NT2/D1 (cell line): ENCODE results near the gene PROK2.

Experiments used
- DNase-seq: peaks from one replicate; pipeline ENCODE4 v3.0.0-alpha.2; 2011; ENCODE audit warnings: low read depth, low spot score
- H3K27me3 ChIP-seq: 2 replicates; pipeline ENCODE4 v1.6.0; 2011; ENCODE audit warnings: mild to moderate bottlenecking; ENCODE audit not compliant: insufficient read length, insufficient read depth
- H3K36me3 ChIP-seq: 2 replicates; pipeline ENCODE4 v1.6.1; 2011; ENCODE audit warnings: mild to moderate bottlenecking, low read length, mixed read lengths; ENCODE audit not compliant: insufficient read depth, insufficient read length
- H3K4me1 ChIP-seq: 2 replicates; pipeline ENCODE4 v1.5.1; 2011; ENCODE audit not compliant: insufficient read depth, insufficient read length
- H3K4me3 ChIP-seq: 2 replicates; pipeline ENCODE4 v1.5.1; 2011; ENCODE audit warnings: low read depth; ENCODE audit not compliant: insufficient read length
- H3K9ac ChIP-seq: 2 replicates; pipeline ENCODE4 v1.6.0; 2011; ENCODE audit warnings: low read depth; ENCODE audit not compliant: insufficient read length
- H3K9me3 ChIP-seq: 2 replicates; pipeline ENCODE4 v1.5.1; 2011; ENCODE audit warnings: mild to moderate bottlenecking, low read length; ENCODE audit not compliant: insufficient read depth
- SUZ12 ChIP-seq: IDR thresholded peaks from 2 replicates; pipeline ENCODE4 v1.6.1; 2011; ENCODE audit not compliant: insufficient read length, insufficient read depth; ENCODE audit errors: extremely low read depth
- YY1 ChIP-seq: IDR thresholded peaks from 2 replicates; pipeline ENCODE4 v1.6.1; 2011; ENCODE audit not compliant: insufficient read length, insufficient read depth
- ZNF274 ChIP-seq: IDR thresholded peaks from 2 replicates; pipeline ENCODE4 v1.6.1; 2011; ENCODE audit warnings: mild to moderate bottlenecking, low read depth, low read length

Gene PROK2

DNA sequence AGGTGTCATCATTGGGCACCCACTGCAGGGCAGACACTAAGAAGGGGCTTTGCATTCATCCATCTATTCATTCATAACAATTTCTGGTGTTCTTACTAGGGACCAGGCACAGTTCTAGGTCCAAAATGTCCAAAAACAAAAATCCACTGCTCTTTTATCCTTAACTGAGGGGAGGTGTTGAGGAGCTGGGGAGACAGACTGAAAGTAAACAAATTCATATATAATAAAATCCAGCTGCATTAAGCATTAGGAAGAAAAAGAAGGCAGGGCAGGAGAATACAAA lies 60.8 kb downstream of the PROK2 start:
- Histone ChIP-seq H3K4me1 (no peaks in the 10 kb centered on the region), H3K9me3 (no peaks in the 10 kb centered on the region), H3K36me3 (no peaks in the 10 kb centered on the region), H3K27me3 (peaks cover 26% of the 10 kb centered on the region), H3K9ac (peak overlapping the region; percentile 72), H3K4me3 (peak overlapping the region; percentile 63)
- TF ChIP-seq ZNF274, result no peak
- TF ChIP-seq YY1, result no peak
- TF ChIP-seq SUZ12, result no peak
- no peak for DNase-seq

DNA sequence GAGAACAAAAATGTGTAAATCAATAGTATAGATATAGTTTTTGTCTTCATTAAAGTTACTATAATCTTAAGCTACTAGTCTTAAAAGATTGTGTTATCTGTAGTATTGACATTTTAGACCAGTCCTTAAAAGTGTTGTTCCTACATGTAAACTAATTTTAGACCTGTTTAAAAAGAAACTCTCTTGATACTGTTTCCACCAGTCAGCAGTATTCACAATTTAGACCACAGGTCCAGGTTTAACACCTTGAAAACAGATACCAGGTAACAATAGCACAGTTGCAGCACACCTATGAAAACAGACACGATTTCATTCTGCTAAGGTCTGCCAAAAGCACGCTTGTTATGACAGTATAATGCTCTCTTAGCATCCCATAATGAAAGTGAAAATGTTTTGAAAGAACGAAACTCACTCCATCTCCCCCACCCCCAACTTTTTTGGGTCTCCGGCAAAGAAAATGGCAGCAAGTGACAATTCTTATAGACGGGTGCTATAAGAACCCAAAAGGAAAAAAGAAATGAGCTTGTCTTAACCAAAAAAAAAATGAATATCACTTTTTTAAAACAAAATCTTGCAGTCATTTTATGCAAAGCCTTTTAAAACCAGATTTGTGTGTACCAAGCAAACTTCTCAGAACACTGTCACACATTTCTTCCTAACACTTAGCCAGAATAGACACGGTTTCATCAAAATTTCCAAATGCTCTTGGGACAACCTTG lies 61.3 kb downstream of the PROK2 start:
- Histone ChIP-seq H3K9me3 (no peaks in the 10 kb centered on the region), H3K9ac (no peak overlapping the region), H3K4me1 (no peaks in the 10 kb centered on the region), H3K27me3 (peaks cover 26% of the 10 kb centered on the region), H3K36me3 (peaks cover 4% of the 10 kb centered on the region), H3K4me3 (no peak overlapping the region)
- DNase-seq, result no peak
- no peak for TF ChIP-seq YY1
- TF ChIP-seq ZNF274, result no peak
- TF ChIP-seq SUZ12, result no peak

DNA sequence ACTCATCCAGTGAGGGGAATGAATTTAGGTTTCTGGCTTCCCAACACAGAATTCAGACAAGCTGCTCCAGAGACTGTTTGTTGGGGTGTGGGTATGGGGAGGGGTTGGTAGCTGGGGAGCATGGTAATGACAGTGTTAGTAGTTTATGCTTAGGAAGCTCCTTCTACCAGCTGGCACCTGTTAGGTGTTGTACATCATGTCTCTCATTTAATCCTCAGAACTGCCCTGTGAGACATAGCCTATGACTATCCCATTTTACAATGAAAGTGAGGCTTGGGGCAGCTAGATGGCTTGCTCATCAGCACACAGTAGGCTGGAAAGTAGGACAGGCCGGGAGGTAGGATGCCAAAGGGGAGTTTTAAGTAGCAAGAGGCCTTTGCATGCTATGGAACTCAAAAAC lies 62.3 kb downstream of the PROK2 start:
- H3K4me1 ChIP-seq, result no peaks in the 10 kb centered on the region
- H3K27me3 ChIP-seq, result peaks cover 26% of the 10 kb centered on the region
- no peak for DNase-seq
- H3K9me3 ChIP-seq, result no peaks in the 10 kb centered on the region
- H3K36me3 ChIP-seq, result peaks cover 5% of the 10 kb centered on the region
- H3K4me3 ChIP-seq, result no peak overlapping the region
- no peak overlapping the region for H3K9ac ChIP-seq
- TF ChIP-seq SUZ12 (no peak), ZNF274 (no peak), YY1 (no peak)
